CD4-positive, alpha-beta memory T cell (primary cell): ENCODE measurements around the gene FAM83F. TPM values are rescaled to one million over a fixed set of nuclear protein-coding genes. Genes with fewer than 3 reads are reported as not detected.

Source experiments
- CTCF ChIA-PET: fragments of 350-600 bp; sonication (Branson Sonifier 250); formaldehyde crosslinking; loops from one replicate; lab custom pipeline; 2021; ENCODE audit warnings: inconsistent platforms; ENCODE audit not compliant: partially characterized antibody; lab: Charles Lee
- POLR2A ChIA-PET: fragments of 350-600 bp; sonication (Branson Sonifier 250); formaldehyde crosslinking; loops from one replicate; lab custom pipeline; 2021; ENCODE audit not compliant: partially characterized antibody; lab: Charles Lee
- DNase-seq, 5 donors: peaks; one replicate each; pipeline versions ENCODE4 v3.0.0 to v3.0.0-alpha.2; 2020 to 2022; ENCODE audit warnings: mixed read lengths in 1 of 5
- H3K27ac ChIP-seq: one replicate; pipeline ENCODE4 v1.7.0; 2013; ENCODE audit warnings: low read depth, low read length
- H3K27me3 ChIP-seq: 2 replicates; pipeline ENCODE4 v1.7.0; 2013; ENCODE audit warnings: mild to moderate bottlenecking, low read length, moderate library complexity; ENCODE audit not compliant: insufficient read depth
- H3K36me3 ChIP-seq: 2 replicates; pipeline ENCODE4 v1.7.0; 2013; ENCODE audit warnings: mild to moderate bottlenecking, low read length, moderate library complexity; ENCODE audit not compliant: insufficient read depth
- H3K4me1 ChIP-seq: 2 replicates; pipeline ENCODE4 v1.7.0; 2013; ENCODE audit warnings: mild to moderate bottlenecking, low read length, moderate library complexity; ENCODE audit not compliant: insufficient read depth
- H3K4me3 ChIP-seq, 2 donors: one replicate each; pipeline ENCODE4 v1.7.0; 2013; ENCODE audit warnings: low read length in 2 of 2, mild to moderate bottlenecking in 1 of 2
- H3K9me3 ChIP-seq, 2 donors: one replicate each; pipeline ENCODE4 v1.7.0; 2013; ENCODE audit warnings: low read length in 2 of 2, control low read depth in 1 of 2; ENCODE audit not compliant: control insufficient read depth in 1 of 2
- H3K27ac Mint-ChIP-seq, 7 donors: one replicate each; pipeline ENCODE4 v1.8.0; 2020 to 2021; ENCODE audit warnings: mixed read lengths in 7 of 7, mild to moderate bottlenecking in 6 of 7, inconsistent platforms in 3 of 7, moderate library complexity in 3 of 7
- H3K27me3 Mint-ChIP-seq, 2 donors: one replicate each; pipeline ENCODE4 v1.8.0; 2020 to 2021; ENCODE audit warnings: mixed read lengths in 2 of 2
- H3K36me3 Mint-ChIP-seq, 2 donors: one replicate each; pipeline ENCODE4 v1.8.0; 2020 to 2021; ENCODE audit warnings: mixed read lengths in 2 of 2, inconsistent platforms in 1 of 2, mild to moderate bottlenecking in 1 of 2
- H3K4me1 Mint-ChIP-seq, 4 donors: one replicate each; pipeline ENCODE4 v1.8.0; 2020 to 2021; ENCODE audit warnings: mixed read lengths in 4 of 4, mild to moderate bottlenecking in 1 of 4
- H3K4me3 Mint-ChIP-seq, 8 donors: one replicate each; pipeline ENCODE4 v1.8.0; 2020 to 2021; ENCODE audit warnings: mixed read lengths in 8 of 8, mild to moderate bottlenecking in 7 of 8, moderate library complexity in 6 of 8, inconsistent platforms in 3 of 8
- H3K9me3 Mint-ChIP-seq, 8 donors: one replicate each; pipeline ENCODE4 v1.8.0; 2020 to 2021; ENCODE audit warnings: mixed read lengths in 8 of 8, mild to moderate bottlenecking in 5 of 8, inconsistent platforms in 3 of 8, moderate library complexity in 1 of 8
- intact Hi-C: fragments of 100-400 bp; cut with micrococcal nuclease; formaldehyde crosslinking; loops from one replicate; pipeline ENCODE4 v1.15.1; 2023
- polyA plus RNA-seq, 2 donors: library from polyadenylated mRNA; unstranded; fragments of 300-500 nt; fragmentation: Illumina TruSeq; gene quantifications; one replicate each; pipeline ENCODE4 v1.2.3, GENCODE V29; 2021
- total RNA-seq, 2 experiments: library from RNA; stranded (reverse); gene quantifications; one replicate each; pipeline ENCODE4 v1.2.3, GENCODE V29; 2021

The FAM83F gene
- total and polyA plus RNA-seq, 4 experiments from 2014 or later: 0.29 TPM; not detected in 3

DNA sequence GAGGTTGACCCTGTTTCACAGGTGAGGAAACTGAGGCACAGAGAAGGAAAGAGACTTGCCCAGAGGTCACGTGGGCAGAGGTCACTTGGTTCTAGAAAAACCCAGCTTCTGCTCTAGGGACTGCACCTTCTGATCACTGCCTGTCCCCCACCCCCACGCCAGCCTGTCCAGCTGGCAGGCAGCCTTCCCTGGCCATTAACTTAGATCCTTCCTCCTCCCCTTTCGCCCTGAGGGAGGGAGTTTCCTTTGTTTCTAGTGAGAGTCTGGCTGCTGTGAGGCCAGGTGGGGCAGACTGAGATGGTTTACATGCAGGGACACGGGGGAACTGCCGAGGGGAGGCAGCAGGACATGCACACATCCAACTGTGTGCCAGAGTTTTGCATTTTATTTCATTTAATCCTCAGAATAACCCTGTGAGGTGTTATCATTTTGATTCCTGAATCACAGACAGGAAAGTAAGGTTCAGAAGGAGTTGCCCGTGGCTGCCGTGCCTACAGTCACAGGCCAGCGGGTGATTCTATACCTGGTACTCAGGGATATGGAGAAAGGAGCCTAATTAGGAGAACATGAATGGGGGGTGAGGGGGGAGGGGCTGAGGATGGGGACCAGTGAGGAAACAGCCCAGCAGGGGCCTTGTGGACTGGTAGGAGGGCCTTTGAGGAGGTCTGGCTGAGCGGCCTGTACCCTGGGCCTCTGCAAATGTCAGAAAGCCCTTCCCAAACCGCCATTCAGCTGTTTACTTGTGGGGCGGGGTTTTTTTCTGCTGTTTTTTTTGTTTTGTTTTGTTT is 3.4 kb downstream of the FAM83F start:
- CTCF ChIA-PET: no interaction called here
- DNase-seq: no peak
- Histone ChIP-seq H3K4me1 (peaks cover 11% of the 10 kb centered on the region), H3K27ac (no peak overlapping the region), H3K27me3 (peaks cover 23% of the 10 kb centered on the region), H3K36me3 (no peaks in the 10 kb centered on the region), H3K9me3 (no peaks in the 10 kb centered on the region), H3K4me3 (no peak overlapping the region)
- intact Hi-C loops: no loop called here
- Mint-ChIP-seq H3K9me3 (peaks cover 0 to 1% (median 0%) of the 10 kb centered on the region in 8 donors), H3K27me3 (peaks cover 21 to 29% of the 10 kb centered on the region in 2 donors), H3K4me3 (no peak overlapping the region), H3K27ac (peak overlapping the region in 1 of 7 donors; percentile 58), H3K4me1 (peaks cover 5 to 9% (median 6%) of the 10 kb centered on the region in 4 donors), H3K36me3 (no peaks in the 10 kb centered on the region)
- POLR2A ChIA-PET: no interaction called here

DNA sequence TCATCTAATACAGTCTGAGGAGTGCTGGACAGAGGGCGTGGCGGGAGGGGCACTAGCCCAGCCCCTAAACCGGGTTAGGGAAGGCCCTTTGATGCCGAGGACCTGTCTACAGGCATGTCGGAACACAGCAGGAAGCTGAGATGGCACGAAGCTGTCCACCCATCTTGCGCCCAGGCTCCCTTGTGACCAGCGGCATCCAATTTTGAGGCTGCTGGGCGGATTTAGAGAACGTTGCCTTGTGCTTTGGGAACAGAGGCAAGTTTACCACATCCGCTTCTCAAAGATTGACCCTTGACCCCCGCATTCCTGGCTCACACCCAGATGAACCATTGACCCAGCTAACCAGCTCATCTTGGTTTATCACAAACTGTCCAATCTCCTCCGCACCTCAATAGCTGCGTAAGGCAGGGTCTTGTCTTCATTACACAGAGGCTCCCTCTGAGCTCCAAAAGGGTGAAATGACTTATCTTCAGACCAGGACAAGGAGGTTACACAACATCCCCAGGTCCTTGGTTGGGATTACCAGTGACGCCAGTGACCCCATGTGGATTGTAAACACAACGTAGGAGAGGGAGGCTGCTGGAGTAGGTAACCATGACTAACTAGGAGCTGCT is 4.5 kb downstream of the FAM83F start:
- Mint-ChIP-seq H3K36me3 (no peaks in the 10 kb centered on the region), H3K27ac (peak overlapping the region in 1 of 7 donors; percentile 18), H3K27me3 (peaks cover 15 to 22% of the 10 kb centered on the region in 2 donors), H3K9me3 (no peaks in the 10 kb centered on the region), H3K4me3 (no peak overlapping the region), H3K4me1 (peaks cover 0 to 2% (median under 1%) of the 10 kb centered on the region in 4 donors)
- intact Hi-C loops: no loop called here
- Histone ChIP-seq H3K36me3 (no peaks in the 10 kb centered on the region), H3K27me3 (peaks cover 18% of the 10 kb centered on the region), H3K27ac (no peak overlapping the region), H3K9me3 (no peaks in the 10 kb centered on the region), H3K4me1 (peaks cover 6% of the 10 kb centered on the region), H3K4me3 (no peak overlapping the region)
- DNase-seq: no peak
- POLR2A ChIA-PET: no interaction called here
- CTCF ChIA-PET: interaction anchor here (1.9 kb wide), 1 partner anchor 25 kb away, joined by 10 read pairs; no protein-coding TSS in a partner anchor

DNA sequence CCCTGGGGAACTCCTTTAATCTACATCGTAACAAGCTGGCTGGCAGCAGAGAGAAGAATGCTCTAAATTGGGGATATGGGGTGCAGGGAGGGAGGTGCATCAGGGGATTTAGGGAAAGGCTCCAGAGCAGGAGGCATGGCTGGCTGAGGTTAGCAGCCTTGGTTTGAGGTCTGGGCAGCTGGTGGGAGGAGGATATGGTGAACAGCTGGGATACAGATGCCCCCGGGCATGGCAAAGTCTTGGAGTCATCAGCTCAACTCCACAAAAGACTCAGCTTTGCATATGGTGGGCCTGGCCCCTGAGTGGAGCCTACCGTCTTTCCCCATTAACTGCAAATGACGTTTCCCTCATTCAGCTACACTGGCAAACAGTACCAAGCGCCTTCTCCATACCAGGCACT is 5.4 kb downstream of the FAM83F start:
- CTCF ChIA-PET: interaction anchor here (1.1 to 1.9 kb wide), 2 partner anchors 24 to 33 kb away, joined by 4 to 10 read pairs; no protein-coding TSS in a partner anchor

DNA sequence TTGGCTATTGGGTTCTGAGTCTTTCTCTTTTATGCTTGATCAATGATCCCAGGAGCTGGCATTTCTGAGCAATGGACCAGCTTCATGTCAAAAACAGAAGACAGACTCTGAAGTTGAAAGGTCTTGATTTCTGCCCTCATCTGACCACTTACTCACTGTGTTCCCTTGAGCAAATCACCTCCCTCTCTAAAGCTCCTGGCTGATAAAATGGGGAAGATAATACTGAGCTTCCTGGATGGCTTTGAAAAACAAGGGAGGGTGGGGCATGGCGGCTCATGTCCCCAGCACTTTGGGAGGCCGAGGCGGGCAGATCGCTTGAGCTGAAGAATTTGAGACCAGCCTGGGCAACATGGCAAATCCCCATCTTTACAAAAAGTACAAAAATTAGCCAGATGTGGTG is 6.4 kb downstream of the FAM83F start:
- CTCF ChIA-PET: interaction anchor here (1.1 kb wide), 1 partner anchor 32 kb away, joined by 4 read pairs; no protein-coding TSS in a partner anchor
- H3K36me3 ChIP-seq: no peaks in the 10 kb centered on the region
- no peak overlapping the region for H3K27ac Mint-ChIP-seq
- no peak for DNase-seq
- no peaks in the 10 kb centered on the region for H3K36me3 Mint-ChIP-seq
- no peaks in the 10 kb centered on the region for H3K9me3 ChIP-seq
- no peaks in the 10 kb centered on the region for H3K9me3 Mint-ChIP-seq
- H3K27me3 Mint-ChIP-seq: peaks cover 15 to 18% of the 10 kb centered on the region in 2 donors
- intact Hi-C loops: no loop called here
- POLR2A ChIA-PET: interaction anchor here (0.5 to 0.8 kb wide), 2 partner anchors 481 to 488 kb away, joined by 3 read pairs; no protein-coding TSS in a partner anchor
- no peaks in the 10 kb centered on the region for H3K4me1 Mint-ChIP-seq
- no peak overlapping the region for H3K27ac ChIP-seq
- no peaks in the 10 kb centered on the region for H3K4me1 ChIP-seq
- H3K4me3 Mint-ChIP-seq: no peak overlapping the region
- peaks cover 9% of the 10 kb centered on the region for H3K27me3 ChIP-seq
- no peak overlapping the region for H3K4me3 ChIP-seq

More for the DNA sequence above, 5.4 kb downstream of the FAM83F start:
- POLR2A ChIA-PET: interaction anchor here (0.8 kb wide), 1 partner anchor 480 kb away, joined by 3 read pairs; no protein-coding TSS in a partner anchor
- Histone ChIP-seq H3K36me3 (no peaks in the 10 kb centered on the region), H3K4me3 (no peak overlapping the region), H3K4me1 (peaks cover 2% of the 10 kb centered on the region), H3K27me3 (peaks cover 18% of the 10 kb centered on the region), H3K9me3 (no peaks in the 10 kb centered on the region), H3K27ac (no peak overlapping the region)
- Mint-ChIP-seq H3K27ac (no peak overlapping the region), H3K9me3 (no peaks in the 10 kb centered on the region), H3K4me3 (no peak overlapping the region), H3K4me1 (no peaks in the 10 kb centered on the region), H3K27me3 (peaks cover 15 to 21% of the 10 kb centered on the region in 2 donors), H3K36me3 (no peaks in the 10 kb centered on the region)
- intact Hi-C loops: no loop called here
- DNase-seq: no peak

DNA sequence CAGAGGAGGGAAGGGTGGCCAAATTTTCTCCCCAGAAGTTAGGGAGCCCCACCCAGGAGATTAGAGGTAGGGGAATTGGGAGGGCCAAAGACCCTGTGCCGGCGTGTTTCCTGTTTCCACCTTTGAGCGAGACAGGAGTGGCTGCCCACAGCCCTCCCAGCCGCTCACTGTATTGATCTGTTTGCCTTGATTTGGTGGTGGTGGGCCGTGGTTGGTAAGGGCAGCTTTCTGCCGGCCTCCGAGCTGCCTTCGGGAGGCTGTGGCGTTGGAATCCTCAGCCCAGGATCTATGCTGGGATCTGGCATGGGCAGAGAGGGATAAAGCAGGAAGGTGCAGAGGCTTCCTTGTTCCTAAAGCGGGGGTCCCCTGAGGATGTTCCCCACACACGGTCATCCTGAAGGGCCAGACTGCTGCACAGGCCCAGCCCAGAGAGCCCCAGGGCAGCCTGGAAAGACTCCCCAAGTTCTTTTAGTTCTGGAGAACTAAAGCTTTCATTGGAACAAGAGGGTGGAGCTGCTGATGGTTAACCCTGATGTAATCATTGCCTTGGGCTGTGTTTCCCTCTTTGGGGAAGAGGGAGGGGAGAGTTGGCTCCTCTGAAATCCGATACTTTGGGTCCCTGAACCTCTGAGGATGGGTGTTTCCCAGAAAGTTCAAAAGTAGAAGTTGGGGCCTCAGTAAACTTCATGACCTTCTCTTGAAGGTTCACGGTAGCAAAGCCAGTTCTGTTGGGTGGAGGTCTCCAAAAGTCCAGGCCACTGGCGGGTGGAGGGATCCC is 7.2 kb downstream of the FAM83F start:
- Histone ChIP-seq H3K4me1 (no peaks in the 10 kb centered on the region), H3K27ac (no peak overlapping the region), H3K4me3 (no peak overlapping the region), H3K27me3 (peaks cover 4% of the 10 kb centered on the region), H3K9me3 (no peaks in the 10 kb centered on the region), H3K36me3 (no peaks in the 10 kb centered on the region)
- Mint-ChIP-seq H3K27me3 (peaks cover 9 to 19% of the 10 kb centered on the region in 2 donors), H3K4me3 (no peak overlapping the region), H3K27ac (no peak overlapping the region), H3K4me1 (no peaks in the 10 kb centered on the region), H3K9me3 (no peaks in the 10 kb centered on the region), H3K36me3 (no peaks in the 10 kb centered on the region)
- ChIA-PET CTCF (interaction anchor here (1.4 kb wide), 1 partner anchor 23 kb away, joined by 4 read pairs; no protein-coding TSS in a partner anchor), POLR2A (no interaction called here)
- intact Hi-C loops: no loop called here
- DNase-seq: no peak

DNA sequence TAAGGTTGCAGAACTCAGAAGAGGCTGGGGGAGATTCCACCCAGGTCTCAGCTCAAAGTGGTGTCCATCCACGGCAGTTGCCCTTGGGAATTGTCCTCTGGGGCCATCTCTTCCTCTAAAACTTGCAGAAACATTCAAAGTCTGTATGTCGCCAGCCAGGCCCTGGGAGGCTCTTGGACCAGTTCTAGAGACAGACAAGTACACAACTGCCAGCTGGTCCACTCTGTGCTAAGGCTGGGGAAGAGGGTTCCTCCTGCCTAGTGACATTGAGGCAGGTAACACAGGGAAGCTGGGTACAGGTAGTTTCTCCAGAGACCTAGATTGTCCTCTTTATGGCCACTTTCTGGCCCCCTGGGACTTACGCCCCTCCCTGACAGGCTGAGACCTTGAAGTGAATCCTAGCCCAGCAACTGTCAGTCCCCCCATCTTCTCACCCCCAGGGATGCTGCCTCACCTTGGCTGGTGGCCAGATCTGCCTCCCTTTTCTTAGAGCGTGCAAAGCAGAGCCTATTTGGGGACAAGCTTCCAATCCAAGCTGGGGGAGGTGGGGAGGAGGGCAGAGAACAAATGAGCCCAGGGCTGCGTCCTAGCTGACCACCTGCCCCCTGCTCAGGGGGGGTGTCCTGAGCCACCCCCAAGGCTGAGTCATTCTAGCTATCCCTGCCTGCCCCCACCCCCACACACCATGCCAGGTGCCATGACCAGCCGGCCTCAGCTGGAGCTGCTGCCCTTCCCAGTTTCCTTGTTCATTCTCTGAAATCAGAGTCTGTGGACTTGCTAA is 8.4 kb downstream of the FAM83F start:
- Mint-ChIP-seq H3K27ac (no peak overlapping the region), H3K27me3 (peaks cover 3 to 17% of the 10 kb centered on the region in 2 donors), H3K9me3 (no peaks in the 10 kb centered on the region), H3K36me3 (no peaks in the 10 kb centered on the region), H3K4me3 (no peak overlapping the region), H3K4me1 (no peaks in the 10 kb centered on the region)
- H3K27me3 ChIP-seq: no peaks in the 10 kb centered on the region
- H3K4me1 ChIP-seq: no peaks in the 10 kb centered on the region
- H3K9me3 ChIP-seq: no peaks in the 10 kb centered on the region
- no peak for DNase-seq
- POLR2A ChIA-PET: no interaction called here
- intact Hi-C loops: no loop called here
- no peak overlapping the region for H3K27ac ChIP-seq
- no peaks in the 10 kb centered on the region for H3K36me3 ChIP-seq
- H3K4me3 ChIP-seq: no peak overlapping the region
- CTCF ChIA-PET: interaction anchor here (0.7 to 1.4 kb wide), 2 partner anchors 22 to 345 kb away, joined by 3 to 4 read pairs; no protein-coding TSS in a partner anchor
